GM12873 (cell line): ENCODE data around the gene TLX1.

Experiments
- TF ChIP-seq, protein P1 (sequence below): IDR thresholded peaks from 2 replicates; pipeline ENCODE4 v1.5.1; 2012; ENCODE audit warnings: low read depth, mild to moderate bottlenecking, moderate library complexity, low read length, control low read depth; ENCODE audit not compliant: insufficient read depth; ENCODE audit errors: missing control alignments

Gene TLX1

DNA sequence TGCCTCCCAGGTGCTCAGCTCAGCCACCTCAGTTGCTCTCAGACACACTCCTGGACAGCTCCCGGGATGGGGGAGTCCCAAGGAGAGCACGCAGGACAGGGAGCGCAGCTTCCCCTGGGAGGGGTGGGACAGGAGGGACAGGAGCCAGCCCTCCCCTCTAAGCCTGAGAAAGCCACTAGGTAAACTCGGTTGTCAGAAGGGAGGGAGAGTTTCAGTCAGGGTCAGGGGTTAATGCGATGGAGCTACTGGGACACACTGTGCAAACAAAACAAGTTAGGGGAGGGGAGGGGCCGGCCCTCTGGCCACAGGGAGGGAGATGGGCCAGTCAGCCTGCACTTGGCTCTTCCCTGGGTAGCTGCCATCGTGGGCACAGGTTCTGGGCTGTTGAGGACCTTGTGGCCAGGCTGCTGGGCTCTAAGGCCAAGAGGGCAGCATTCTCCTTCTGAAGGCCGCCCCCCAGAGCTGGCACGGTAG lies 38.2 kb upstream of the TLX1 start:
- TF ChIP-seq, protein P1, sequence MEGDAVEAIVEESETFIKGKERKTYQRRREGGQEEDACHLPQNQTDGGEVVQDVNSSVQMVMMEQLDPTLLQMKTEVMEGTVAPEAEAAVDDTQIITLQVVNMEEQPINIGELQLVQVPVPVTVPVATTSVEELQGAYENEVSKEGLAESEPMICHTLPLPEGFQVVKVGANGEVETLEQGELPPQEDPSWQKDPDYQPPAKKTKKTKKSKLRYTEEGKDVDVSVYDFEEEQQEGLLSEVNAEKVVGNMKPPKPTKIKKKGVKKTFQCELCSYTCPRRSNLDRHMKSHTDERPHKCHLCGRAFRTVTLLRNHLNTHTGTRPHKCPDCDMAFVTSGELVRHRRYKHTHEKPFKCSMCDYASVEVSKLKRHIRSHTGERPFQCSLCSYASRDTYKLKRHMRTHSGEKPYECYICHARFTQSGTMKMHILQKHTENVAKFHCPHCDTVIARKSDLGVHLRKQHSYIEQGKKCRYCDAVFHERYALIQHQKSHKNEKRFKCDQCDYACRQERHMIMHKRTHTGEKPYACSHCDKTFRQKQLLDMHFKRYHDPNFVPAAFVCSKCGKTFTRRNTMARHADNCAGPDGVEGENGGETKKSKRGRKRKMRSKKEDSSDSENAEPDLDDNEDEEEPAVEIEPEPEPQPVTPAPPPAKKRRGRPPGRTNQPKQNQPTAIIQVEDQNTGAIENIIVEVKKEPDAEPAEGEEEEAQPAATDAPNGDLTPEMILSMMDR, result no peak

DNA sequence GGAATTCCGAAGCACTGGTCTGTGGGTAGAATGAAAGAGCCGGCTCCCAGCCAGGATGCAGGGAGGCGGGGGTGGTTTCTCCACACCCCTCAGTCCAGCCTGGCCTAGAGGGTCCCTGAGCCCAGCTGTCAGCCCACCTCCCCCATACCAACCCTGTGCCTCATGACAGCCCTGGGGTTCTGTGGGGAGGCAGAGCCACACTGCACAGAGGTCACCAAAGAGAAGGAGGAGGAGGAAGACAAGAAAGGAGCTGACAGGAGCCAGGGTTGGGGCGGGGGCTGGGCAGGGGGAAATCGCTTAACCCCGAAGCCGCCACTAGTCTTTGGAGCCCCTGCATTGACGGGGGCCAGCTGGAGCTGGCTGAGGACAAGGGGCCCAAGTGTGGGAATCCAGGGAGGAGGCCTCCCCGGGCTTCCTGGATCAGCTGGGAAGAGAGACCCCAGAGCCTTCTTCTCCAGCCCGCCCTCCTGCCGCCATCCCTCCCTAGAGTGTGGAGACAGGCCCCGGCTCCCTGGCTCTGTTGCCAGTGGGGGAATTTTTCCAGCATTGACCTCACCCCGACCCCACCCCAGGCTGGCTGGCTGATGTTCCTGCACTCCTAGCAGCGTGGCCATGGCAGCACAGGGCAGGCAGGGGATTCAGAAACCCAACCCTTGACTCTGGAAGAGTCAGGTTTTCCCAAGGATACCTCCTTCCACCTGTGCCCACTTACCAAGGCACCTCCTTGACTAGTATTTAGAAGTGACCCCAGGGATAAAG lies 36.8 kb upstream of the TLX1 start:
- TF ChIP-seq, protein P1, result no peak

DNA sequence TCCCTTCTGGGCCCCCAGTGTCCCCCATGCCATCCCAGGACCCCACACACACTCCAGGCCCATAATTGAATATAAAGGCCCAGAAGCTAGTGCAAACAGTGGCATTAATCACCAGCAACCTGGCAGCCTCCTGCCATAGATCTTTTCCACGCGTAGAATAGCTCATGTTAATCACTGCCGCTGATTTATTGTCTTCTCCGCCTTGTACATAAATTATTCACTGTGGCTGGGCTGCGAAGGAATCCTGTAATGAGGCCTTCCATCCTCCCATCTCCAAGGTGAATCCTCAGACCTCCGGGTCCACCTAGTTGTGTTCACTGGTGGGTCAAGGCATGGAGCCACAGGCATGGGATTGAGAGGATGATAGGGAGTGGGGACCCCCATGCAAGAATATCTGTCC lies 36.1 kb upstream of the TLX1 start:
- TF ChIP-seq, protein P1, result no peak

DNA sequence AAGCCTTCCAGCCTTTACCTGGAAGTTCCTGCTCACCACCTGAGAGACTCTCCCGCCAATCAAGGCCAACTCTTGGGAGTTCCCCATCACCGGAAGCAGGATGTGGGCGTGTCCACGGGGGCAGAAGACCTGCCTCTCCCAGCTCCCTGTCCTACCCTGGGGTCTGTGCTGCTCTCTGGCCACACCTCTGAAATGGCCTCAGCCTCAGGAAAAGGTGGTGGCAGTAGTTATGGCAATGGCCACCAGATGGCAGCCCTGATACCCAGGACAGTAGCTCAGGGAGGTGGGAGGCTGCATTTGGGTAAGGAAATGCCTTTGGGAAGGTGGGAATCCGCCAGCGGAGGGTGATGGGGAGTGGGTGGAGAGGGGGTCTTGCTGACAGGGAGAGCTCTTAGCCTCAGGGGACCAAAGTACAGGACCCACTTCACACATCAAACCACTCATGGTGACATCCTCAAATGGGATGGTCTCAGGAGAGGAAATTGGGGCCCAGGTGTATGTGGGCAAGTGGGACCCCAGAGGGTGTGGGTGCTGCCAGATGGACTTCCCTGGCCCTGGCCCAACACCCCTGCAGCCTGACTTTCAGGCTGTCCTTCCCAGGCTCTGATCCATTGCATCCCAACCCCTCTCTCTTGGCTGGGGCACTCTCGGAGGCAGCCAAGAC lies 35.4 kb upstream of the TLX1 start:
- TF ChIP-seq, protein P1, result peak; percentile 87

DNA sequence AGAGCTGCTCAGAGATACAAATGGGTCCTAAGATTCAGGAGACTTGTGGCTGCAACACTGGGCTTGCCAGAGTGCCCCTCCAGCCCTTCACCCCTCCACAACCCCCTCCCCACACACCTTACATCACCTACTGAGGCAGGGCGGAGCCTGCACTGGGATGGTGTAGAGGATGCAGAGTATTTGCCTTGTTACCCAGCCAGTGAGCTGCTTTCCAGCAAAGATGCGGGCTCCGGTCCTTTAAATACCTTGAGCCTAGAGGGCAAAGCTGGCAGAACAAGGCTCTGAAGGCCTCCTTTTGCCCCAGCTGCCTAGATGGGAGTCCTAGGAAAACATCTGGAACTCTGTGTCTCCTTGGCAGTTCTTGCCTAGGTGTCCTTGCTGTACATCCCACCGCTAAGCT lies 34.7 kb upstream of the TLX1 start:
- TF ChIP-seq, protein P1, result no peak

DNA sequence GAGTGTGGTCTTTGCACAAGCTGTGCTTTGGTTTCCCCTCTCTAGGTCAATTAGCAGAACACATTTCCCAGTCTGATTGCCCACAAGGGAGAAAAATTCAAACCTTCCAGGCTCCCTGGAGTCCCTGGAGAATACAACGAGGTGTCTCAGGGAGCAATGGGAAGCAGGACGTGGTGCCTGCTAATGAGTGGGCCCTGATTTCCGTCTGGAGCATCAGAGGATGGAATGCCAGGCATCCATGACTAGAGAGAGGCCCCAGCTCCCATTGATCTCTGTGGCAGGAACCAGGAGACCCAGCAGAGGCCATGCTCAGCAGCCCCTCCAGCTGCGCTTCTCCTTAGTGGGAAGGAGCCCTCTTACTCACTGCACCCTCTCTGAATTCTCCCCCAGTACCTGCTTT lies 33.2 kb upstream of the TLX1 start:
- TF ChIP-seq, protein P1, result no peak

DNA sequence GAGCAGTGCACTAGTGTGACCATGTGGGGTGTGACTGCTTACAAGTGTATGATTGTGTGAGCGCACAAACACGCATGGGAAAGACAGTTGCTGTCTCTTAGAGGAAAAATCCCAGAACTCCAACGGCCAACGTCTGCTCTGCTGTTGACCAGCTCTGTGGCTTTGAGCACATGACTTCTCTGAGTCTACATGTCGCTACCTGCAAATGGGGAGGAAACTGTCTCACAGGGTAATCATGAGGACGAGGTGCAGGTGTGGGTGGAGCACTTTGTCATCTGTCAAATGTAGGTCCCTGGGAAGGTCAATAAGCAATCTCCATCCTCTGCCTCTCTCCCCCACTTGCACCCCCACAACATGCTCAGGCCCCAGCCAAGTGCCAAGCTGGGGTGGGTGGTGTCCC lies 31.2 kb upstream of the TLX1 start:
- TF ChIP-seq, protein P1, result no peak
